ENCODE data around the gene TK1.

- TF ChIP-seq CTCF (IDR thresholded peaks at IDR 0.05; ENCODE audit: insufficient read depth, low read length) = no peak
- TF ChIP-seq GABPA (IDR thresholded peaks at IDR 0.05; ENCODE audit: low read depth) = no peak
- no peak for TF ChIP-seq POLR2AphosphoS5 (IDR thresholded peaks at IDR 0.05; ENCODE audit: low read depth)
- no peak for TF ChIP-seq REST (IDR thresholded peaks at IDR 0.05; ENCODE audit: insufficient replicate concordance, low read depth)
- no peak for TF ChIP-seq SPI1 (IDR thresholded peaks at IDR 0.05; ENCODE audit: borderline replicate concordance, low read depth)
Observed at GRCh38 chr17:78226055-78226758, 39.4 kb upstream of the TK1 start.
